Neutrophil (primary cell): ENCODE data around the gene BMF.
"Not testable (repeated sequence)": the region's sequence is repeated elsewhere in the genome, so short reads cannot be mapped to it uniquely, and the experiment has no call there.

Experiments
- H3K27ac ChIP-seq: fragments of 200-600 bp; sonication (generic); 2 replicates; pipeline ENCODE4 v1.5.1; 2016; ENCODE audit warnings: mild to moderate bottlenecking, moderate library complexity
- H3K27me3 ChIP-seq: fragments of 200-600 bp; sonication (generic); 2 replicates; pipeline ENCODE4 v1.6.0; 2016; ENCODE audit warnings: mild to moderate bottlenecking
- H3K36me3 ChIP-seq: fragments of 200-600 bp; sonication (generic); 2 replicates; pipeline ENCODE4 v1.5.1; 2017
- H3K4me1 ChIP-seq, 2 experiments: fragments of 200-600 bp in 1 of 2; sonication (generic) in 1 of 2; 1 replicate in 1 of 2; 2 replicates in 1 of 2; pipeline versions ENCODE4 v1.5.1 to v1.6.1; 2013 to 2016; ENCODE audit warnings: low read depth in 1 of 2, low read length in 1 of 2, mild to moderate bottlenecking in 1 of 2, moderate library complexity in 1 of 2; ENCODE audit not compliant: control insufficient read depth in 1 of 2, insufficient read depth in 1 of 2
- H3K4me3 ChIP-seq, 2 experiments: fragments of 200-600 bp in 1 of 2; sonication (generic) in 1 of 2; 1 replicate in 1 of 2; 2 replicates in 1 of 2; pipeline ENCODE4 v1.5.1; 2013 to 2016; ENCODE audit warnings: low read depth in 1 of 2, low read length in 1 of 2, mild to moderate bottlenecking in 1 of 2, moderate library complexity in 1 of 2
- H3K9me3 ChIP-seq: fragments of 200-600 bp; sonication (generic); 2 replicates; pipeline ENCODE4 v1.5.1; 2016
- CTCF ChIP-seq: fragments of 200-600 bp; sonication (generic); IDR thresholded peaks from 2 replicates; pipeline ENCODE4 v1.5.1; 2016; ENCODE audit warnings: antibody characterized with exemption

The BMF gene

GRCh38 chr15:40137303-40138200 lies 28.9 kb upstream of the BMF start:
- no peaks in the 10 kb centered on the region for H3K27me3 ChIP-seq
- H3K27ac ChIP-seq = no peak overlapping the region
- TF ChIP-seq CTCF = no peak
- no peaks in the 10 kb centered on the region for H3K36me3 ChIP-seq
- no peaks in the 10 kb centered on the region for H3K9me3 ChIP-seq
- H3K4me1 ChIP-seq = no peaks in the 10 kb centered on the region
- no peak overlapping the region for H3K4me3 ChIP-seq

GRCh38 chr15:40136470-40137302 lies 28.0 kb upstream of the BMF start:
- Histone ChIP-seq H3K27me3 (no peaks in the 10 kb centered on the region), H3K4me3 (no peak overlapping the region), H3K27ac (no peak overlapping the region), H3K4me1 (no peaks in the 10 kb centered on the region), H3K36me3 (no peaks in the 10 kb centered on the region), H3K9me3 (no peaks in the 10 kb centered on the region)
- no peak for TF ChIP-seq CTCF

- H3K4me3 ChIP-seq, H3K27ac ChIP-seq: not testable (repeated sequence)
Measured at GRCh38 chr15:40135846-40136450, 27.3 kb upstream of the BMF start.

GRCh38 chr15:40134885-40135284 lies 26.2 kb upstream of the BMF start:
- Histone ChIP-seq H3K9me3 (no peaks in the 10 kb centered on the region), H3K36me3 (no peaks in the 10 kb centered on the region), H3K4me1 (no peaks in the 10 kb centered on the region), H3K27ac (no peak overlapping the region), H3K27me3 (peaks cover 4% of the 10 kb centered on the region), H3K4me3 (no peak overlapping the region)
- no peak for TF ChIP-seq CTCF

More at GRCh38 chr15:40135846-40136450, 27.3 kb upstream of the BMF start:
- not testable (repeated sequence) for H3K4me1 ChIP-seq, H3K9me3 ChIP-seq, H3K36me3 ChIP-seq, H3K27me3 ChIP-seq

- Histone ChIP-seq H3K4me3 (no peak overlapping the region), H3K27ac (no peak overlapping the region), H3K27me3 (peaks cover 17% of the 10 kb centered on the region), H3K36me3 (no peaks in the 10 kb centered on the region), H3K9me3 (no peaks in the 10 kb centered on the region), H3K4me1 (no peaks in the 10 kb centered on the region)
- no peak for TF ChIP-seq CTCF
Measured at GRCh38 chr15:40133544-40133943, 24.9 kb upstream of the BMF start.
